ENCODE measurements around the gene TXN2. TPM values are rescaled to one million over a fixed set of nuclear protein-coding genes. Genes with fewer than 3 reads are reported as not detected.
"Not testable (repeated sequence)": the region's sequence is repeated elsewhere in the genome, so short reads cannot be mapped to it uniquely, and the experiment has no call there.

The TXN2 gene
- total RNA-seq, 1 experiment from 2014 or later = 13.8 TPM

DNA sequence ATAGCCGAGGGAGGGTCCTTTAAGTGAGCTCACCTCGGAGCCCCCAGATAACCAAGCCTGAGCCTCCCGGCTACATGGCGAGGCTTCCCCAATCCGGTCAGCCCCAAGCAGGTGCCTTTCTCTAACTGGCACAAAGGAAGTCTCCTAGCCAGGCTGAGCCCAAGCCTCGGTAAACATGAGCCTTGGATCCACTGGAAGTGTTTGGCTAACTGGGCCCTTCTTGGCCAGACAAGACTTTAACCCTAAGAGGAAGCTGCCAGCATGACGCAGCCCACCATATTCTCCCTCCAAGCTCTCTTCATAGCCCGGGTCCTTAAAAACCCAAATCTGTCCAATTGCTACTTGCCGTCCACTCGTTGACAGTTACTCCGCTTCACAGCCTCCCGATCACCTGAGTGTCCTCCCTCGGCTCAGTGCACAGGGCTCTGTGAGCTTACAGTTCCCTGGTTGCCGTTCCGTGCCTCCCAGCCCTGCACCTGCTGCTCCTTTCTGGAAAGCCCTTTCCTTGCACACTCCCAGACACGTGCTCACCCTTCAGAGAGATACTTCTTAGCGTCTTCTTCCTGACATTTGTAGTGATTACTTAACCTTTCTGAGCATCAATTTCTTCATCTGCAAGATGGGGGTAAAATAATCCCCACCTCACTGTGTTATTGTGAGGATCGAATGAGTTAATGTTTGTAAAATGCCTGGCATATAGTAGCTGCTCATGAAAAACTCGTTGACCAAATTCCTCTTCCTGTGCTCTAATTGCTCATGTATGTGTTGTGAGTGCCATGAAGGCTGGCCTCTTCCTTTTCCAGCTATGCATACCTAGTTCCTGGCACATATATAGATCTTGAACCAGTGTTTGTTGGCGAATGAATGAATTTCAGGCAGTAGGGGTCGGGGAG, 25.6 kb downstream of the TXN2 start:
- DNase-seq (ENCODE audit: low read depth) = no peak

DNA sequence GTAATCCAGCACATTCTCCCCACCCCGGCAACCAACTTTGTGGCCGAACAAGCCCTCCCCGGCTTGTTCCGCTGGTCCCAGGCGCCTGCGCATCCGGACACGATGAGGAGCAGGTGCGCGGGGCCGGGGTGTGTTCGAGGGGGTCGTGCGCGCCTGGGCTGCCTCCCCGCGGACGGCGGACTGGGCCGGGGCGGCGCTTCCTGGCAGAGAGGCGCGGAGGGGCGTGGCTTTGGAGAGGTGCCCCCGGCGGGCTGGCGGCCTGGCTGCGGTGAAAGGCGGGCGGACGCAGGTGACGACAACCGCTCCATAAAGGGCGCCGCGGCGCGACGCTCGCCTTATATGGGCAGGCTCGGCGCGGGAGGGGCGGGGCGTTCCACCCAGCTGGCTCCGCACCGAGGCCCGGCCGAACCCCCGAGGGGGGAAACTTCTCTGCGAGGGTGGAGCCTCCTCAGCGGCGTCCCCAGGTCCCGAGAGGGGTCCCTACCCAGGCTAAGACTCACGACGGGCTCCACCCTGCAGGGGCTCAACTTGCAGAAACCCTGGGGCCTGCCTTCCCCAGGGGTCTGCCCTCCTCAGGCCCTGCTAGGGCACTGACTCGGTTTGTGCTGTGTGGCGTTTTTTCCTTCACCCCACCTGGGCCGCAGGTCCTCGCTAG, 26.4 kb downstream of the TXN2 start:
- DNase-seq (ENCODE audit: low read depth) = peak; percentile 91

DNA sequence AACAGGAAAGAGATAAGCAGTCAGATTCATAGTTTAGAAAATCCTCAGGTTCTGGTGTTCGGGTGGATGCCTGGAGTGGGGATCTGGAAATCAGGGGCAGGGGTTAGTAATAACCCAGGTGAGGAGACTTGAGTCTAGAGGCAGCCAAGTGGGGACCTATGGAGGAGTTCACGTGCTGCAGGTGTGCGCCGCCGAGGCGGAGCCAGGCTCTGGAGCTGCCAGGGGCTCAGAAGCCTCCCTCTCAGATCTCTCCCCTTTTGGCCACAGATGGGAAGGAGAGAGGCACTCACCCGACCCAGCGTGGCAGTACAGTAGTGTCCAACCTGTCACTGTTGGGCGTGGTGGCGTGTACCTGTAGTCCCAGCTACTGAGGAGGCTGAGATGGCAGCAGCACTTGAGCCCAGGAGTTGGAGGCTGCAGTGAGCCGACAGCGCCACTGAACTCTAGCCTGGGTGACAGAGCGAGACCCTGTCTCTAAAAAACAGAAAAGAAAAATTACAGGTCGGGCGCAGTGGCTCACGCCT, 27.5 kb downstream of the TXN2 start:
- no peak for DNase-seq (ENCODE audit: low read depth)

DNA sequence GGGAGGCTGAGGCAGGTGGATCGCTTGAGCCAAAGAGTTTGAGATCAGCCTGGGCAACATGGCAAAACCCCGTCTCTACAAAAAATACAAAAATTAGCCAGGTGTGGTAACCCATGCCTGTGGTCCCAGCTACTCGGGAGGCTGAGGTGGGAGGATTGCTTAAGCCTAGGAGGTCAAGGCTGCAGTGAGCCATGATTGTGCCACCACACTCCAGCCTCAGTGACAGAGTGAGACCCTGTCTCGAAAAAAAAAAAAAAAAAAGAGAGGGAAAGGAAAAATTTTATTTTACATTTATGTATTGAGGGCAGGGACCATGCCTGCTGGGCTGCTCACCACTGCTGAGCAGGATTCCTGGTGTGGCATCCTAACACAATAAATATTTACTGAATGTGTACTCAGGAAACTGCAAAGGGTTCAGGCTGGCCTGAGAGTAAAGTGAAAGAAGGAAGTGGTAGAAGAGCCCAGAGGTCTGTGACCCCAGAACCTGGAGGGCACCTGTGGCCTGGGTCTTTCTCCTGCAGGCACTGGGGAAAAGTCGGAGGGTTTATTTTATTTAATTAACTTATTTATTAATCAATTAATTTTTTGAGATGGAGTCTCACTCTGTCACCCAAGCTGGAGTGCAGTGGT, 28.3 kb downstream of the TXN2 start:
- DNase-seq (ENCODE audit: low read depth) = not testable (repeated sequence)

DNA sequence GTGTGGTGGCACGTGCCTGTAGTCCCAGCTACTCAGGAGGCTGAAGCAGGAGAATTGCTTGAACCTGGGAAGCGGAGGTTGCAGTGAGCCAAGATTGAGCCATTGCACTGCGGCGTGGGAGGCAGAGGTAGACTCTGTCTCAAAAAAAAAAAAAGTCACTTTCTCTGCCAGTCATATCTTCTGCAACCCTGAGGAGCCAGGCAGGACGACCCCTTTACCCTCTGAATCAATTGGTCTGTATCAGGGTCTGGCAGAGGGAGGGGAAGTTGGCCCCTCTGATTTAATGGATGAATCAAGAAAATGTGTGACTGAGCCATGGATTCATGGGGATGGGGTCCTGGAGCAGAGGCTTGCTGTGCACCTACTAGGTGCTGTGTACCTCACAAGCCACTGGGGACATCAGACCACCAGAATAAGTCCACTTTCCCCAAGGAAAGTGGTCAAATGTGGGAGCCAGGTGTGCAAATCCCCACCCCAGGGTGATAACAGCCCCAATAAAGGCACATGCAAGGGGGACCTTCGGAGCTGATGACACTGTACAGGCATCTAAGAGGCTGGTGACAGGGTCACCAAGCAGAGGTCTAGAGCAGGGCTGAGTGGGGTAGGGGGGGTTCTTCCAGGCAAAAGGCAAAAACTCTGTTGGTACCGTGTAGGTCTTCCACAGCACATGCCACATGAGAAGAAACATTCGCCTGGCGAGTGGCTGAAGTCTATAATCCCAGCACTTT, 29.0 kb downstream of the TXN2 start:
- DNase-seq (ENCODE audit: low read depth) = no peak

DNA sequence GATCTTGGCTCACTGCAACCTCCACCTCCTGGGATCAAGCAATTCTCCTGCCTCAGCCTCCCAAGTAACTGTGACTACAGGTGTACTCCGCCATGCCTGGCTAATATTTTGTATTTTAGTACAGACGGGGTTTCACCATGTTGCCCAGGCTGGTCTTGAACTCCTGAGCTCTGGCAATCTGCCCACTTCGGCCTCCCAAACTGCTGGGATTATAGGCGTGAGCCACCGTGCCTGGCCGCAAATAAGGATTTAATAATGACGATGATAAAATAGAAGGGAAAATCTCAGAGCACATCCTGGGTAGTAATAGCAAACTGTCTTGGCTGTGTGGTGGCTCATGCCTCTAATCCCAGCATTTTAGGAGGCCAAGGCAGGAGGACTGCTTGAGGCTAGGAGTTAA, 30.5 kb downstream of the TXN2 start:
- not testable (repeated sequence) for DNase-seq (ENCODE audit: low read depth)

DNA sequence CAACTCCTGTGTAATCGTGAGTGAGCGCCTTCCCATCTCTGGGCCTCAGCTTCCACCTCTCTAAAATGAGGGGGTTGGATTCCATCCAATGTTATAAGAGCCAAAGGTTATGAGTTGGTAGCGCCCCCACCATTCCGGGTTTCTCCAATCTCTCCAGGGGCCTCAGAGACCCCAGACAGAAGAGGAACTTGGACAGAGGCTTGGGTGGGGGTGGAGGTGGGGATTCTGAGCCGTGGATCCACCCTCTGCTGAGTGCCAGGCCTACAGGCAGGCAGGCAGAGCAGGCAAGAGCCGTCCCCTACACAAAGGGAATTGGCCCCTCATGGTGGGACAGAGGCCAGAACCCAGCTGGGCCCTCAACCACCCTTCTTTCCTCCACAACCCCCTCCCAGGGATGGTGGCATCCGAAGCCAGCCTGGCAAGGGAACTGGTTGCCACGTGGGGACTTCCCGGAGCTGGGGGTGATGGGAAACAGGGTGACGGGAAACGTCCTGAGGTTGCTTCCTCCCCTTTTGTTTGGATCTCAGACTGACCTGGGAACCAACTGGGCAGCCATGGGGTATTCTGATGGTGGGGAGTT, 31.8 kb downstream of the TXN2 start:
- DNase-seq (ENCODE audit: low read depth) = no peak

DNA sequence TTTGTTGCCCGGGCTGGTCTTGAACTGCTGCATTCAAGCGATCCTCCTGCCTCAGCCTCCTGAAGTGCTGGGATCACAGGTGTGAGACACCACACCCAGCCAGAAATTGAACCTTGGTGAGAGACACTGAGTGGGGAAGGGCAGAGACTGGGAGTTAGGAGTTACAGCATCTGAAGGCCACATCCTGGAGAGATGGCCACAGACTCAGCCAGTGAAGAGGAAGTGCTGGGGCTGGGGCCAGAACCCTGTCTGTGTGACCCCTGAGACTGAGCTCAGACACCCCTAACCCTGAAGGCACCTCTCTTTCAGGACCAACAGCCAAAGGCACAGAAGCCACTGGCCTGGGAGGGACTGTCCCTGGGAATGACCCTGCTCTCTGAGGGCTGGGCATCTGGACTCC, 33.8 kb downstream of the TXN2 start:
- no peak for DNase-seq (ENCODE audit: low read depth)

DNA sequence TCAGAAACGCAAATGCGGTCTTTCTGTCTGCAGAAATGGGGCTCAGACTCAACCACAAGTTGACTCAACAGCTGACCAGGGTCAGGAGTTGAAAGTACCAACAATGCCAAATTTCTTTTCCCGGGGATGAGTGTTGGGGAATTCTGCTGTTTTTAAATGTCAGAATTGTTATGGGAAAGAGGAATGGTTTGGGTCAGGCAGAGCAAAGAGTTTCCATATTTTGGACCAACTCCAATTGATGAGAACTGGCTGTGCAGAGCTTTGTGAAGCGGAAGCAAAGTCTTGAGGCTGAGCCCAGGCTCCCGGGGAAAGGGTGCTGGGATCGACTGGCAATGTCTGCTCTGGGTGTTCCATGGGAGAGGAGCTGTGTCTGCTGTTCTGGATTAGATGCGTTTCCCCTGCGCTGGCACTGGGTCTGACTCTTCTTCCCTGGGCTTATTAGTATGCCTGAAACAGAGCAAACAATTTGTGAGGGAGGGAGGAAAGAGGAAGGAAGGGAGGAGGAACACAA, 36.2 kb downstream of the TXN2 start:
- peak; percentile 73 for DNase-seq (ENCODE audit: low read depth)

DNA sequence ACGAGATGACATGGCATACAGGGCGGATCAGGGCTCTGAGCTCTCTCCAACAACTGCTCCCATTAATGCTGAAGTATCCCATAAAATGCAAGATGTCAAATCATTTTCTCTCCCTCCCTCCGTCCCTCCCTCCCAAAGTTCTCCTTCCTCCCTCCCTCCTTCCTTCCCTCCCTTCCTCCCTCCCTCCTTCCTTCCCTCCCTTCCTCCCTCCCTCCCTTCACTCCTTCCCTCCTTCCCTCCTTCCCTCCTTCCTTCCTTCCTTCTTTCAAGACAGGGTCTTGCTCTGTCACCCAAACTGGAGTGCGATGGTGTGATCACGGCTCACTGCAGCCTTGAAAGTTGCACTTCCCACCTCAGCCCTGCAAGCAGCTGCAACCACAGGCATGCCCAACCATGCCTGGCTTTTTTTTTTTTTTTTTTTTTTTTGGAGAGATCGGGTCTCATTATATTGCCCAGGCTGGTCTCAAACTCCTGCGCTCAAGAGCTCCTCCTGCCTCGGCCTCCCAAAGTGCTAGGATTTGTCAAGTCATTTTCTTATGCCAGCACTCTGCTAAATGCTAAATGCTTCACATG, 38.2 kb downstream of the TXN2 start:
- peak; percentile 46 for DNase-seq (ENCODE audit: low read depth)

DNA sequence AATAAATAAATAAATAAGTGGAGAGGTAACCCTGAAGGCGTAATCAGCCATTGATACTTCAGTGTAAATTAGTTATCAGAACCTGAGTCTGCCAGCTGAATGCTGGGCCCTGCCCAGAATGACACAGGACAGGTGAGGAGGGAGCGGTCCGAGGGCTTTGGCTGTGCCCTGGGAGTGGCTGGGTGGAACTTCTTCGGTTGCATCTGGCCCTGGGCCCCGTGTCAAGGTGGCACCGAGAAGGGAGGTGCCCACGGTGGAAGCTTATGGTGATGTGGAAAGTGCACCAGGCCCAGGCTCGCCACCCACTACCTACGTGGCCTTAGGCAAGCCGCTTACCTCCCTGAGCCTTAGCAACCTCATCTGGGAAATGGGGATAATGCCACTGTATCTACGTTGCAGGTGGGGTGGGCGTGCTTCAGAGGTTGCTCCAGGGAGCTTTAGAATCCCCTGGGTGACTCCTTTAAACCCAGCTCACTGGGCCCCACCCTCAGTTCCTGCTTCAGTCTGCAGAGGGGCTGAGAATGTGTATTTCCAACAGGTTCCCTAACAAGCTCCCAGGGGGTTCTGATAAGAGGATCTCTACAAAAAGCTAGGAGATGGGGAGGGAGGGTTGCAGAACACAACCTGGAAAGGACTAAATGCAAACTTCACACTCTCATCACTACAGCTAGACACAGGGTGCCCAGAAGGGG, 38.8 kb downstream of the TXN2 start:
- no peak for DNase-seq (ENCODE audit: low read depth)

DNA sequence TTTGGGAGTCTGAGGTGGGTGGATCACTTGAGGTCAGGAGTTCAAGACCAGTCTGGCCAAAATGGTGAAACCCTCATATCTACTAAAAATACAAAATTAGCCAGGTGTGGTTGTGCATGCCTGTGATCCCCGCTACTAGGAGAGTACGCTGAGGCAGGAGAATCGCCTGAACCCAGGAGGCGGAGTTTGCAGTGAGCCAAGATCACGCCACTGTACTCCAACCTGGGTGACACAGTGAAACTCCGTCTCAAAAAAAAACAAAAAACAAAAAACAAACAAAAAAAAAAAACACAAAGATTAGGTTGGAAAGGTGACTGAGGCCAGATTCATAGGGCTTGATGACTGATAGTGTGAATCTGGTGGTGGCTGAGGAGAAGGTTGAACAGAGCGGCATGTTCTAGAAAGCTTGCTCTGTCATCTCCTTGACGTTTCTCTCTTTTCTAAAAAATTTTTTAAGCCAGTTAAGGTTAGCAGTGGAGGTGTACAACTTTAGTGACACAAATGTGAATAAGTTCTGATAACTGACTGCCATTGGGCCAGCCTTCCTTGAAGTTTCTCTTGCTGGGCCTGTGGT, 40.9 kb downstream of the TXN2 start:
- no peak for DNase-seq (ENCODE audit: low read depth)

DNA sequence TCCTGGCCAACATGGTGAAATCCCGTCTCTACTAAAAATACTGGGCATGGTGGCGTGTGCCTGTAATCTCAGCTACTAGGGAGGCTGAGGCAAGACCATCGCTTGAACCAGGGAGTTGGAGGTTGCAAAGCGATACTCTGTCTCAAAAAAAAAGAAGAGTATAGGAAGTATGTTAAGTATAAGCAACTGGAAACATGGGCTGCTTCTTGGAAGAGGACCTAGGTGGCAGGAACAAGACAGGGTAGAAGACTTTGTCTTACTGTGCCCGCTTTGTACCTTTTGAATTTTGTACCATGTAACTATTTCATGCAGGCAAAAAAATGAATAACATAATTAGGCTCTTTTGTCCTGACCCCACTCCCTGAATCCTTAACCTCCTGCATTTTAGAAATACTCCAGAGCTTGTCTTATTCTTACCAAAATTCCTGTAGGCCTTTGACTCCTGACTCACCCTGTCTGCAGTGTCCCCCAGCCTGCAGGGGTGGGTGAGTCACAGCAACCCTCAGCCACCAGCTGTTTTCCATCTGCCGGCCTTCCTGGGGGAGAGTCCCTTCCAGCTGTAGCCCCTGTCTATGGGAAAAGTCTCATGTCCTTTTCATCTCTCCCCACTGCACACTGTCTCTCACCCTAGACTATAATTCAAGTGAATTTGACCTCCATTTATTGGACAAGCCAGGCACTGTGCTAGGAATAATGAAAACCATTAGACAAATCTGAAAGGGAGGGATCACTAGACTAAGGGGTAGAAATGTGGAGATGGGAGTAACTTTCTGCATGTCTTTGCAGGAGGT, 41.8 kb downstream of the TXN2 start:
- DNase-seq (ENCODE audit: low read depth) = peak; percentile 95

DNA sequence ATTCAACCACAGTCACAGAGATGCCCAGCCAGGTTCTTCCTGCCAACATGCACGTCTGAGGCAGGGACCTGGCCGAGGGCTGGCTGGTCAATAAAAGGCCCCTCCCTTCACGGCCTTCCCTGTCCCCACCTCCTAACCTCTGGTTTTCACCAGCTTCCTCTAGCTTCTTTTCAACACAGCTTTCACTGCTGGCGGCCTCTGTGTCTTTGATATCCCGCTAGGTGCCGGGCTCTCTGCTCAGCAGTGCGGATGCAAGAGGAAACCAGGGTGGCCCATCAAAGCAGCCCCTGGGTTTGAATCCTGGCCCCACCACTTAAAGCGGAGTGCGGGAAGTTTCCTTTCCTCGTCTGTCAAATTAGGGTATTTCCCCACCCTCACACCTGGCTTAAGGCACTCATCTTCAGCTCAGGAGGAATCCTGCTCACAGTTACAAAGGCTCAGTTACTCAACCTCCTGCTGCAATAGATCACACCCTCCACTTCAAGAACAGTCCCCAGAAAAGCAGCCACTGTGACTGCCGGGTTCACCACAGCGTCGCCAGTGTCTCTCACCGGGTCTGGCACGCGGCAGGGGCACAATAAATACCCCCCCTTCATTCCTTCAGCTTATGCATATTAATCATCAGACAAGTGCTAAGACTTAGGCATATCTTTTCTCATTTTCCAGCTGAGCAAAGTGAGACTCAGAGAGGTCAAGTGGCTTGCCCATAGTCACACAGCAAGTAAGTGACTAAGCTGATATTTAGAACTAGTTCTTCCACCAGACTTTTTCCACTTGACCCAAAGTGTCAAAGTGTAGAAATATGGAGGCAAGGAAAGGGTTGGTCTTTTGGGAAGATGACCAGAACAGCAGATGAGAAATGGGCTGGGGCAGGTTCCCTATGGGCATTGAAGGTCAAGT, 45.7 kb downstream of the TXN2 start:
- no peak for DNase-seq (ENCODE audit: low read depth)

DNA sequence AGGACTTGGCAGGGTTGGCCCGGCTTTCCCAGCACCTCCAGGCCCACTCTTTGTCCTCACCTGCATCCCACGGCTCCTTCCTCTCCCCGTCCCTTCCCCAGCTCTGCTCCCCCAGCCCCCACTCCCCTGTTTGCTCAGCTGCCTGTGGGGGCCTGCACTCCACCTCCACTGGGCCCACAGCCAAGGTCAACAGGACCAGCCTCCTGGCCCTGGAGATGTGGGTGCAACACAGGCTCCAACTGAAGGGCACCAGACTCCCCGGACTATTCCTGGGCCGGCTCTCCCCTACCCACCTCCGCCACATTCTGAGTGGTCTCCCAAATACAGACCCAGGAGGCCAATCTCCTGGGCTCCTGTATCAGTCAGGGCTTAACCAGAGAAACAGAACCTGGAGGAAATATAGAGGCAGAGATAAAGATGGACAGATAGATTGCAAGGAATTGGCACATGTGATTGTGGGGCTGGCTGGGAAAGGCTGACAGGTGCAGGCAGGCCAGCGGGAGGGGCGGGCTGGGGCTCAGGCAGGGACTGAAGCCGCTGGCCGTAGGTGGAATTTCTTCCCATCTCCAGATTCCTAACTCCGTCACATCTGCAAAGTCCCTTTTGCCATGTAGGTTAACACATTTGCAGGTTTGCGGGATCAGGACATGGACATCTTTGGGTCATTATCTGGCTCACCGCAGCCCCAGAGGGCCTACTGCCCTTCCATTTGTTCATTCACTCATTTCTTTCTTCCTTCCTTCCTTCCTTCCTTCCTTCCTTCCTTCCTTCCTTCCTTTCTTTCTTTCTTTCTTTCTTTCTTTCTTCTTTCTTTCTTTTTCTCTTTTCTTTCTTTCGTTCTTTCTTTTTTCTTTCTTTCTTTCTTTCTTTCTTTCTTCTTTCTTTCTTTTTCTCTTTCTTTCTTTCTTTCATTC, 47.9 kb downstream of the TXN2 start:
- DNase-seq (ENCODE audit: low read depth) = peak; percentile 66

DNA sequence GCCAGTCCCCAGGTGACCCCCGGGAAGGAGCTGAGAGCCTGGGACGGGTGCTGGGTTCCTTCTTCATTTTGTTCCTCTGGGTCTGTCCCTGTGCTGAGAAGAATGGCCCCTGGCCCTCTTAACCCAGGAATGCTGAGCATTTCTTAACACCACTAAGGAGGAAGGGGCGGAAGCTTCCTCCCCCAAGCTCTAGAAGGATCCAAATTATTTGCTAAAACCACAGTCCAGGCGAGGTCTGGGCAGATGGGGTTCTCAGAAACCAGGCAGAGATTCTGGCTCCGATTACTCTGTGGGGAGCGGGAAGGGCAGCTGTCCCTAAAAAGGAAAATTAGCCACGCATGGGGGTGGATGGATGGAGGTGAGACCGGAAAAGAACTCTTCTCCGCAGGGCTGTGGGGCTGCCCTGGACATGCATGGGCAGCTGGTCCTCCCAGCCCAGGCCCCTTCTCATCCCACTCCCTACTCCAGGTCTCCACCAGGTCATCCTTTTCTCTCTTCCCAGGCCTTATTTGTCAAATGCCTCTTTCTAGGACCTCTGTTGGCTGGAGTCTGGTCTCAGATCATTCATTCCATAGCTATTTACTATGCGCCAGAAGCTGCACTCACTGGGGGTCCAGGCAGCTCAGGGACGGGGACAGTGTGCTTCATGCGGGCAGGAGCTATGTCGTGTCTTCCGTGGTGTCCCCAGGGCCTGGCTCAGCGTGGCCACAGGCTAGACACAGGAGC, 48.7 kb downstream of the TXN2 start:
- peak; percentile 38 for DNase-seq (ENCODE audit: low read depth)

All from Daoy (cell line).